T-helper 2 cell treated with Interferon-gamma antibody and Interleukin-4, amounts not matched to agents 100 ng/mL and 5 ng/mL, for 36 hours (primary cell): Measurements from ENCODE around the gene CCL21. TPM values are rescaled to one million over a fixed set of nuclear protein-coding genes. Genes with fewer than 3 reads are reported as not detected.

ENCODE experiments used
- intact Hi-C: fragments of 100-400 bp; cut with micrococcal nuclease; formaldehyde crosslinking; loops from one replicate; pipeline ENCODE4 v1.15.1; 2023
- total RNA-seq: library from RNA; stranded (reverse); gene quantifications from 2 replicates; pipeline ENCODE4 v1.2.3, GENCODE V29; 2022

Gene CCL21
- total RNA-seq, 1 donor from 2014 or later, result not detected

DNA sequence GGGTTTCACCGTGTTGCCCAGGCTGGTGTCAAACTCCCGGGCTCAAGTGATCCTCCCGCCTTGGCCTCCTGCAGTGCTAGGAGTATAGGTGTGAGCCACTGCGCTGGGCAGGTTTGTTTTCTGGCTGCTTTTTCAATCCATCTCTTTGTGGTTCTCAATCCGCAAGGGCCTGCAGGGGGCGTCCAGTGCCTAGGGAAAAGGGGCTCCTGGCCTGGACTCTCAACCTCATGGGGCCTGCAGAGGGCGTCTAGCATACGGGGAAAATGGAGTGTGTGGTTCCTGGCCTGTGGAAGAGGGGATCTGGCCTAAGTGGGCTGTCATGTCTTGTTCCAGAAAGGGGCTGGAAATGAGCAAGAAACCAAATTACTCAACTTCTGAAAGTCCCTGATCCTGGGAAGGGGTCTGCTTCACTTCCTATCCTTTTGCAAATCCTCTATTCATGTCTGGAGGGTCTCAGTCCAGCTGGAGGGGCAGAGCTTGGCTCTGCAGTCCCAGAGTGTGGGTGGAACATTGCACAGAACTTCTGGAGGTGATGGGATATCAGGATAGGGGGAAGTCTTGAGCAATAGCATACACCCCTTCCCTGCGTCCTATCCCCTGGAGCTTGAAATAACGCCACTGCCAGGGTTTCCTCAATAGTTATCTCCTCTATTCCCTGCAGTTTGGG lies 34.8 kb downstream of the CCL21 start:
- intact Hi-C loops, result loop anchor here (1.0 kb wide), 1 partner anchor 26 kb away; no protein-coding TSS in a partner anchor

DNA sequence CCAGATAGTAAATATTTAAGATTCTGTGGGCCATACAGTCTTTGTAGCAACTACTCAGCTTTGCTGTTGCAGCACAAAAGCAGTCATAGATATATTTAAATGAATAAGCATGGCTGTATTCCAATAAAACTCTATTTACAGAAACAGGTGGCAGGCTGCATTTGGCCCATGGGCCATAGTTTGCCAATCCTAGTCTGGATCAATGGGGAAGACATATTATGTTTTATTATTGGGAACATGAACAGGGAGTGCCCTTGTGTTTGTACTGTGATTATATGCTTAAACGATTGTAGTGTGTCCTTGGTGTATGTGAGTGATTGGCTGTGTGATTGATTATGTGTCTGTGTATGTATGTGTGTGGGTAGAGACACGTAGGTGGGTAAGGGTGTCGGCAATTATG lies 35.5 kb downstream of the CCL21 start:
- intact Hi-C loops, result no loop called here

DNA sequence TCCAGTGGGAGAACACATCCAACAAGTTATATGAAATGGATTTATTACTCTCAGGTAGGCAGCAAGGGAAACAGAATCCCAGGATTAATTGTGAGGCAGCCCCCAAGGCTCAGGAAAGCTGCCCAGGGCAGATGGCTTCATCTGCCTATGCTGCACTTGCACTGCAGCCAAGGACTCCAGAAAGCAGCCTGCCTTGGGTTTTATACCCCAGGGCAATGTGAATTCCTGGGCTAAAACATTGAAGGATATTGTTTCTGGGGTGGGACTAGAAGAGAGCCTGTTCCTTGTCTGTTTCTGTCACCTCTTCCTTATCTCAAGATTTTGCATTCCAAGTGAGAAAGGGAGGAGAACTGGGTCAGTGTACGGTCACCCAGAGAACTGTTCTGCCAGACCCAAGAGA lies 38.6 kb downstream of the CCL21 start:
- intact Hi-C loops, result no loop called here

DNA sequence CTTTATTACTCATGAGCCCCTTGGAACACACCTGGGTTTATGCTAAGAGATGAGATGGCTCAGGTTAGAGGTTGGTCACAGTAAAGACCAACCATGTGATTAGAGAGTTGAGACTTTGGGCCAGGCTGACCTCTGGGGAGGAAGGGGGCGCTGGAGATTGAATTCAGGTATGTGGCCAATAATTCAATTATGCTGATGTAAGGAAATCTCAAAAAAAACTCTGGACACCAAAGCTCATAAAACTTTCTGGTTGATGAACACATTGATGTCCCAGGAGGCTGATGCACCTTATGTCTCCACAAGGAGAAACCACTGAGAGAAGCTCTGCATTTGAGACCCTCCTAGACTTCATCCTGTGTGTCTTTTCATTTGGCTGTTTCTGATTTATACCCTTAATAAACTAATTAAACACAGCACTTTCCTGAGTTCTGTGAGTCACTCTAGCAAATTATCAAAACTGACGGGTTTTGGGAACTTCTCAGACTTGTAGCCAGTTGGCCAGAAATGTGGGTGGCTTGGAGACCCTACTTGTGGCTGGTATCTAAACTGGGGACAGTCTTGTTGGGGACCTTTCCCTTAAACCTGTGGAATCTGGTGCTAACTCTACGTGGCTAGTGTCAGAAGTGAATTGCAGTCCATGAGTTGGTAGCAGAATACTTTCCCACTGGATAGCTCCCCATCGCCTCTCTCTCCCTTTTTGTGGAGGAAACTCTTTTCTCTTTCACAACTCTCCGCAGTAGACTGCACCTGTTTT lies 40.0 kb downstream of the CCL21 start:
- intact Hi-C loops, result loop anchor here (5.0 to 10.0 kb wide), 3 partner anchors 405 to 1817 kb away; partner anchors contain the start of genes FANCG, TESK1 and VCP

DNA sequence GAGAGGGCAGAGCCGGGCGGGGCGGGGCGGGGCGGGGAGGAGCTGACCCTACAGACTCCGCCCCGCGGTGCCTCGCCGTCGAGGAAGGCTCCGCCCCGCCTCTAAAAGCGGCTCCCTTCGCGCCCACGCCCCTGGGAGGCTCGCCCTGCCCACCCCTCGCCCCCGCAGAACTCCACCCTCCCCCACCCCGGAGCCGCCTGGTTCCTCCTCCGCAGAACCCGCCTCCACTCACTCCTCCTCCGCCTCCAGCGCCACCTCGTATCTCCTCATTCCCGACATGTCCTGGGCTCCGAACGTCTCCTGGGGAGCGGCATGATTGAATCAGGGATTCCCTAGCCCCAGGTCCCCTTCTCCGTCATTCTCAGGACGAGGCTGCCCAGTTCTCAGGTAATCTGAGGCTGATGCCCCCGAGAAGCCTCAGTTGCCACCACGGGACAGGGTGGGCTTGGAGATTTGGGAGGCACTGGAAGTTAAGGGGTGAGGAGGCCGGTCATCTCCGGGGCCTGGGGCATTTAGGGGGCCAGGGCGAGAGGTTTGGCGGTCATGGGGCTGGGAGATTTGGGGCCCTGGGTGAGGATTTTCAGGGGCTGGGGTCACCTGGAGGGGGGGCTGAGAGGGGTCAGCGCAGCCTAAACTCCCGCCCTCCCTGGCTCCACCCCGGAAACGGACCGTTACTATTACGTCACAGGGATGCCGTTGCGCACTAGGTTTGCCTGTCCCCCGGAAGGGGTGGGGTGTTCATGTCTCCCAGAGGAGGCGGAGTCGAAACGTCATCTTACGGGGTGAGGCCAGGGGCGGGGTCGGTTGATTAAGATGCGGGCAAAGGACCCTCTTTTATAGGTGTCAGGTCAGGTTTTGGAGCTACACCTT lies 44.3 kb downstream of the CCL21 start:
- intact Hi-C loops, result loop anchor here (1.0 to 10.0 kb wide), 9 partner anchors 19 to 1822 kb away; partner anchors contain the start of genes DNAI1, FAM219A, FANCG and GALT

DNA sequence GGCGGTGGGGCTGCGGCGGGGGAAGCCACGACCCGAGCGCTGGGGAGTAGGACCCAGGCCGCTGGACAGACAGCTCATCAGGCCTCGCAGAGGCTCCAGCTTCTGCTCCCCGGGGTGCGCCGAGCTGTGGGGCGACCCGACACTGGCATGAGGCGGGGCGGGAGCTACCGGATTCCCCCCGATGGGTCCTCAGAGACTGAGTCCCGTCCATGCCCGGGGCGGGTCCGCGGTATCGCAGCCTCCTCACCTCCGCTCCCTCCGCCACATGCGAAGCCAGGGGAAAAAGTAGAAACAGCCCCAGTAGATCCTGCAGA lies 44.9 kb downstream of the CCL21 start:
- intact Hi-C loops, result loop anchor here (1.0 to 10.0 kb wide), 9 partner anchors 19 to 1822 kb away; partner anchors contain the start of genes DNAI1, FAM219A, FANCG and GALT

DNA sequence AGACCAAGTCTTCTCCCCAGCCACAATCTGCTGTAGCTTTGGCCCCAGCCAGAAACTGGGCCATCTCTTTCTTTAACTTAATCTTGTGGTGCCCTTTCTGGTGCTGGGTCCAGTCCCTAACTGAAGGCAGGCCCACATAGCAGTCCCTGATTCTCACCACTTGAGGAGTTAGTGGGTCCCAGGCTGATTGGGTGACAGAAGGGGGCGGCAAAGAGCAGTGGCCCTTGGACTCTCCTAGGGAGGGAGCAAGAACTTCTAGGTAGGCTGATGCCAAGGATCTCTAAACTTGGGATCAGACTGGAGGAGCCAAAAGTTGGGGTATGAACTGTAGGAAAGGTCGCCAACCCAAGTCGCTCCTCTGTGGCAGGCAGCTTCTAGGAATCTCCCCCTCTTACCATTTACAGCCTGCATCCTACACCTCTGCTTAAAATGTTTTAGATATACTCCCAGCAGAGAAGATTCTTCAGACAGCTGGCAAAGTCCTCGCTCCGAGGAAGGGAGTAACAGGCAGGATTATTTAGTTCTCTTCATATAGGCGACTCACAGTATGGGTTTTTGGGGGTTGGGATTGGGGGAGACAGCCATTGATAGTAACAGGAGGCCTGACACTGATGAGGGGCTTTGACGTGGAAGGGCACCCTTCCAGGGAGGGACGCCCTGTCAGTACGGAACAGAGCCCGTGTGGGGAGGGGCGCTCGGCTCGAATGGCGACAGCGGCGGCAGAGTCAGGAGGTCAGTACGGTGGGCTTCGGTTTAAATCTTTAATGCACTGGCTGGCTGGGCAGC lies 45.5 kb downstream of the CCL21 start:
- intact Hi-C loops, result loop anchor here (1.0 to 10.0 kb wide), 10 partner anchors 18 to 1823 kb away; partner anchors contain the start of genes DNAI1, FAM219A, FANCG and GALT

DNA sequence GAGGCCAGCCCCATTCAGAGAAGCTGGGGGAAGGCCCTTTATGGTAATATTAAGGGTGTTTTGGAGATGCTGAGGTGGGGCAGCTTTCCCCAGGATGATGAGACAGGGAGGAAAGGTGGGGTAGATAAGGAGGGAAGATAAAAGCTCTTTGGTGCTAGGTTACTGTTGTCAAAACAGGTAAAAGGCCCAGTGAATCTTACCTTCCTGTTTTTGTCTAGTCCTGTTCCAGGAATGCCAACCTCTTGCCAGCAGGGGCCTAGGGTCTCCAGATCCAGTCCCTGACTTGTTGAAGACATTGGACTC lies 46.7 kb downstream of the CCL21 start:
- intact Hi-C loops, result loop anchor here (10.0 kb wide), 2 partner anchors 412 to 942 kb away; partner anchors contain the start of genes FANCG, TESK1 and VCP

DNA sequence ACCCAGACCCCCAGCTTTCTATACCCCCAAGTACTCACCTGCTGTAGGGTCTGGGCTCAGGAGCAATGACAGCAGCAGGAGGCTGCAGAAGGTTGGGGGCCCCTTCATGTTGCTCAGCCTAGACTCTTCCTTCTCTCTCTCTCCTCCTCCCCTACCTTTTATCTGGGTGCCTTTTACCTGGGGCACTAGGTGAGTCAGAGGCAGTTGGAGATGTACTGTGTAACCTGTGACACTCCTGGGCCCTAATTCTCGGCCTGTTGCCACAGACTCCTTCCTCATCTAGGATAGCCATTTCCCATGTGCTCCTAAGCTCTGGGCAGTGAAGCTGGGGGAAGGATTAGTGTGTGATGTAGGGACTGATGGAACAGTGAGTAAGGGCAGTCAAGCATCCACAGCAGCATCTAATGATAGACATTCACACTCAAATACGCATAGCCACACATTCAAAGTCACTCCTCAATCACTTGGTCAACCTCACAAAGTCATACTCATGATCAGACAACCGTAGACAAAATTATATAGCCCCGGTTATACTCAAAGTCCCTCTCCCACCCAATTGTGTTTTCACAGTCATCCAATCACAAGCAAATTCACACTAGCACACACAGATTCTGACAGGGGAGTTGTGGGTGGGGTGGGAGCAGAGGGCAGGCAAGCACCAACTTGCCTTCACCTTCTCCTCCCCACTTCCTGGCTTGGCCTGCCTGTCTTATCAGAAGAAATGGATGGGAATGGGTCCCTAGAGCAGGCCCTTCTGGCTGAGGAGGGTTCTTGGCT lies 47.2 kb downstream of the CCL21 start, which contains the start of gene CCL27:
CCL27 (minus strand) TSS at position 132 of the 777 bp plus-strand sequence; CDS start at position 108, 24 bp downstream.
- intact Hi-C loops, result loop anchor here (10.0 kb wide), 2 partner anchors 412 to 942 kb away; partner anchors contain the start of genes FANCG, TESK1 and VCP

DNA sequence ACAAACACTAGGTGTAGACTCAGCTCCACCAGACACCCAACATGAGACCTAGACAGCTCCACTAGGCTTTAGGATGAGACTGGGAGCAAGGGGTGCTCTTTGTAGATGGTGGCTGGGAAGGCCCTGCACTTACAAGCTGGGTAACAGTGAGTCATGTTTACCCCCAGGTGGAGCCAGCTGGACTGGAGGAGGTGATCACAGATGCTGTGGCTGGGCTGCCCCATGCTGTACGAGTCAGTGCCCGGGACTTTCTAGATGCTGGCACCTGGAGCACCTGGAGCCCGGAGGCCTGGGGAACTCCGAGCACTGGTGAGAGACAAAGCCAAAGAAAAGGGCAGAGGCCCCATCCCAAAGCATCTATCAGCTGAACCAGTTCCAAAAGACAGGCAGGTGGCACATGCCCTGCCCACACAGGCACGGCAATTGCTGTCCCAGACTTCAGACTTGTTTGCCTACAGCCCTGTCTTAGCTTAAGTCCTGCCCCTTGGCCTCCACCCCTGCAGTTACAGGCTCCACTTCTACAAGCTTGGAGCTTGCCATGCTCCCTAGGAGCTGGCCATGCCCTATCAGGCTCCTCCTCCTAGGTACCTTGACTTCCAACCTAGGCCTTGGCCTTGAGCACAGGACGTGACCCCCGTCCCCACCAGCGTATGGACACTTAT lies 50.2 kb downstream of the CCL21 start:
- intact Hi-C loops, result loop anchor here (10.0 kb wide), 2 partner anchors 415 to 945 kb away; partner anchors contain the start of genes FANCG, TESK1 and VCP

Other genes with a start within 250 kb of the CCL21 start
- not detected in 2 replicates for gene ENHO, start 187.1 kb downstream of the CCL21 start, total RNA-seq
- gene CNTFR, start 120.4 kb downstream of the CCL21 start, total RNA-seq, result not detected in 2 replicates
- 17.5 and 19.0 TPM in 2 replicates for gene RPP25L, start 98.0 kb downstream of the CCL21 start, total RNA-seq
- gene DCTN3, start 89.6 kb downstream of the CCL21 start, total RNA-seq, result 110 and 115 TPM in 2 replicates
- 0.14 TPM in 2 replicates for gene ARID3C, start 81.1 kb downstream of the CCL21 start, total RNA-seq
- gene SIGMAR1, start 72.3 kb downstream of the CCL21 start, total RNA-seq, result 81.2 and 83.0 TPM in 2 replicates
- gene GALT, start 63.5 kb downstream of the CCL21 start, total RNA-seq, result 130 and 139 TPM in 2 replicates
- 83.8 and 87.8 TPM in 2 replicates for gene IL11RA, start 58.0 kb downstream of the CCL21 start, total RNA-seq
- gene CCL27, start 47.5 kb downstream of the CCL21 start, total RNA-seq, result 0.25 and 0.84 TPM in 2 replicates
- gene CCL19, start 18.9 kb downstream of the CCL21 start, total RNA-seq, result not detected in 2 replicates
- not detected in 2 replicates for gene PHF24, start 248.1 kb upstream of the CCL21 start, total RNA-seq